PC-9 (cell line): ENCODE measurements around the gene NXNL2.

Experiments
- CTCF ChIP-seq: fragments of 200-600 bp; sonication (generic); conservative IDR thresholded peaks from 2 replicates; pipeline ENCODE4 v1.6.1; 2017; ENCODE audit warnings: mixed run types, antibody characterized with exemption, mild to moderate bottlenecking, moderate library complexity
- EZH2 ChIP-seq: fragments of 200-600 bp; sonication (generic); IDR thresholded peaks from 2 replicates; pipeline ENCODE4 v1.8.0; 2017; ENCODE audit warnings: antibody characterized with exemption, low read depth

DNA sequence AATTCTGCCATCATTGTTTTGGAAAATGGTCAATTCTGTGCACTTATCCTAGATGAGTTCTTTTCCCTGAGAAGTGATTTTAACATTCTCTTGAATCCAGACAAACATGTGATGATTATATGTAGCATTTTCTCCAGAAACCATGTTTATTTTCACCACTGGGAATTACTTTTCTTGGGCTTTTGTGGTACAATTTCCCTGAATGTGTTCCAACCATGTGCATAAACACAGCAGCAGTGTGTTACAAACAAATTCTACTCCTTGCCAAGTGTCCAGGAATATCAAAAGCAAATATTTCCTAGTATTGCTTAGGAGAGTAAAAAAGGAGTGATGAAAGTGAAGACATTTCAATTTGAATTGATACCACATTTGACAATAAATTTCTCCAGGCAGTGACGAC lies 50.4 kb downstream of the NXNL2 start:
- TF ChIP-seq CTCF (no peak), EZH2 (no peak)
